GM23338 (cell line): ENCODE data around the gene S100P.

Experiments
- CREB1 ChIP-seq: fragments of 250-450 bp; sonication (Bioruptor Pico); IDR thresholded peaks from 2 replicates; pipeline ENCODE4 v1.5.0; 2020; ENCODE audit warnings: low read depth, mild to moderate bottlenecking, moderate library complexity
- EZH2 ChIP-seq: fragments of 200-600 bp; sonication (generic); IDR thresholded peaks from one replicate; pipeline ENCODE4 v1.8.0; 2017; ENCODE audit warnings: antibody characterized with exemption, mild to moderate bottlenecking, low read depth; ENCODE audit not compliant: unreplicated experiment
- EZH2phosphoT487 ChIP-seq: fragments of 200-600 bp; sonication (generic); IDR thresholded peaks from one replicate; pipeline ENCODE4 v1.8.1; 2018; ENCODE audit warnings: antibody characterized with exemption; ENCODE audit not compliant: unreplicated experiment
- JUNB ChIP-seq: IDR thresholded peaks from one replicate; pipeline ENCODE4 v1.6.1; 2016; ENCODE audit warnings: antibody characterized with exemption; ENCODE audit not compliant: unreplicated experiment
- NANOG ChIP-seq: IDR thresholded peaks from 2 replicates; pipeline ENCODE4 v1.6.1; 2016; ENCODE audit warnings: antibody characterized with exemption, borderline replicate concordance
- POLR2AphosphoS5 ChIP-seq: IDR thresholded peaks from 2 replicates; pipeline ENCODE4 v1.6.1; 2016; ENCODE audit warnings: antibody characterized with exemption, low read depth
- ZNF114 ChIP-seq: fragments of 250-450 bp; sonication (Bioruptor Pico); IDR thresholded peaks from 2 replicates; pipeline ENCODE4 v1.5.0; 2020; ENCODE audit warnings: mild to moderate bottlenecking, moderate library complexity
- ZNF331 ChIP-seq: fragments of 250-450 bp; sonication (Bioruptor Pico); IDR thresholded peaks from 2 replicates; pipeline ENCODE4 v1.5.0; 2020; ENCODE audit warnings: low read depth, mild to moderate bottlenecking, moderate library complexity
- TF ChIP-seq, protein P1 (sequence below), 2 experiments: fragments of 200-600 bp in 1 of 2; sonication (generic) in 1 of 2; conservative IDR thresholded peaks; 2 replicates each; pipeline versions ENCODE4 v1.5.1 to v1.6.1; 2016 to 2017; ENCODE audit warnings: antibody characterized with exemption in 2 of 2, low read depth in 2 of 2, mild to moderate bottlenecking in 2 of 2, moderate library complexity in 1 of 2
- TF ChIP-seq, protein P2 (sequence below): IDR thresholded peaks from 2 replicates; pipeline ENCODE4 v1.6.1; 2016; ENCODE audit warnings: antibody characterized with exemption
- TF ChIP-seq, protein P3 (sequence below): IDR thresholded peaks from one replicate; pipeline ENCODE4 v1.6.1; 2018; ENCODE audit warnings: antibody characterized with exemption; ENCODE audit not compliant: unreplicated experiment

DNA sequence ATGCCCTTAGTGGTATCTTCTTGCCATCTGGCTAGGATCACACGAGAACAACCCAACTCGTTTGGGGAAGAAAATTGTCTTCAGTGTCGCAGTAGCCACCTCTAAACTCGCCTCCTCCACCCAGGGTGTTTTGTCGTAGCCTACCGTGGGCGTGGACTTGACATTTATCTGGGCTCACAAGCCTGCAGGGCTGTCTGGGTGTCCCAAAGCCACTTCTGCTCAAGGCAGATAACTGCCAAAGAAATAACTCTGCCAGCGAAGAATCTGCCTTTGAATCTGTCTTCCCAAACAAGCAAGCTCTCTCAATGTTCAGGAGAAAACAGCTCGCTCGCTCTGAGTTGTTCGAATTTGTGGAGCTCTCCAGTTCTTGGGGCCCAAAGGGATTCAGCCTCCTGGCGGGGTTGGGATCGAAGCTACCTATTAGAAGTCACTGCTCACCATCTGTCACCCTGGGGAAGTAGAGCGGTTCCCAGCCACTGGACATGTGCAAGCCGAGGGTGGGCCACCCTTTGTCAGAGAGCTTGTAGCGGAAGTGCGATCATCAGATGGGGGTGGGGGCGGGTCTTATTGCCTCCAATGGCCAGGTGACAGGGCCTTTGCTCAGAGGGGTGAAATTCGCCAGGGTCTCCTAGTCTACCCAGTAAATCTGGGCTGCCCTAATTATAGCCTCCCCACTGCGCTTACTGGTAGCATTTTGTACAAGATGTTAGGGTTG lies 37.1 kb downstream of the S100P start:
- TF ChIP-seq, protein P1, sequence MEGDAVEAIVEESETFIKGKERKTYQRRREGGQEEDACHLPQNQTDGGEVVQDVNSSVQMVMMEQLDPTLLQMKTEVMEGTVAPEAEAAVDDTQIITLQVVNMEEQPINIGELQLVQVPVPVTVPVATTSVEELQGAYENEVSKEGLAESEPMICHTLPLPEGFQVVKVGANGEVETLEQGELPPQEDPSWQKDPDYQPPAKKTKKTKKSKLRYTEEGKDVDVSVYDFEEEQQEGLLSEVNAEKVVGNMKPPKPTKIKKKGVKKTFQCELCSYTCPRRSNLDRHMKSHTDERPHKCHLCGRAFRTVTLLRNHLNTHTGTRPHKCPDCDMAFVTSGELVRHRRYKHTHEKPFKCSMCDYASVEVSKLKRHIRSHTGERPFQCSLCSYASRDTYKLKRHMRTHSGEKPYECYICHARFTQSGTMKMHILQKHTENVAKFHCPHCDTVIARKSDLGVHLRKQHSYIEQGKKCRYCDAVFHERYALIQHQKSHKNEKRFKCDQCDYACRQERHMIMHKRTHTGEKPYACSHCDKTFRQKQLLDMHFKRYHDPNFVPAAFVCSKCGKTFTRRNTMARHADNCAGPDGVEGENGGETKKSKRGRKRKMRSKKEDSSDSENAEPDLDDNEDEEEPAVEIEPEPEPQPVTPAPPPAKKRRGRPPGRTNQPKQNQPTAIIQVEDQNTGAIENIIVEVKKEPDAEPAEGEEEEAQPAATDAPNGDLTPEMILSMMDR (conservative IDR thresholded peaks at IDR 0.05; ENCODE audit: low read depth in 2 of 2) = no peak
- TF ChIP-seq EZH2phosphoT487 (no peak), EZH2 (no peak), POLR2AphosphoS5 (no peak), JUNB (no peak), CREB1 (CRISPR knock-in tag) (no peak), ZNF114 (CRISPR knock-in tag) (no peak), NANOG (no peak), ZNF331 (no peak)
- TF ChIP-seq, protein P2, sequence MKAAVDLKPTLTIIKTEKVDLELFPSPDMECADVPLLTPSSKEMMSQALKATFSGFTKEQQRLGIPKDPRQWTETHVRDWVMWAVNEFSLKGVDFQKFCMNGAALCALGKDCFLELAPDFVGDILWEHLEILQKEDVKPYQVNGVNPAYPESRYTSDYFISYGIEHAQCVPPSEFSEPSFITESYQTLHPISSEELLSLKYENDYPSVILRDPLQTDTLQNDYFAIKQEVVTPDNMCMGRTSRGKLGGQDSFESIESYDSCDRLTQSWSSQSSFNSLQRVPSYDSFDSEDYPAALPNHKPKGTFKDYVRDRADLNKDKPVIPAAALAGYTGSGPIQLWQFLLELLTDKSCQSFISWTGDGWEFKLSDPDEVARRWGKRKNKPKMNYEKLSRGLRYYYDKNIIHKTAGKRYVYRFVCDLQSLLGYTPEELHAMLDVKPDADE = no peak
- TF ChIP-seq, protein P3, sequence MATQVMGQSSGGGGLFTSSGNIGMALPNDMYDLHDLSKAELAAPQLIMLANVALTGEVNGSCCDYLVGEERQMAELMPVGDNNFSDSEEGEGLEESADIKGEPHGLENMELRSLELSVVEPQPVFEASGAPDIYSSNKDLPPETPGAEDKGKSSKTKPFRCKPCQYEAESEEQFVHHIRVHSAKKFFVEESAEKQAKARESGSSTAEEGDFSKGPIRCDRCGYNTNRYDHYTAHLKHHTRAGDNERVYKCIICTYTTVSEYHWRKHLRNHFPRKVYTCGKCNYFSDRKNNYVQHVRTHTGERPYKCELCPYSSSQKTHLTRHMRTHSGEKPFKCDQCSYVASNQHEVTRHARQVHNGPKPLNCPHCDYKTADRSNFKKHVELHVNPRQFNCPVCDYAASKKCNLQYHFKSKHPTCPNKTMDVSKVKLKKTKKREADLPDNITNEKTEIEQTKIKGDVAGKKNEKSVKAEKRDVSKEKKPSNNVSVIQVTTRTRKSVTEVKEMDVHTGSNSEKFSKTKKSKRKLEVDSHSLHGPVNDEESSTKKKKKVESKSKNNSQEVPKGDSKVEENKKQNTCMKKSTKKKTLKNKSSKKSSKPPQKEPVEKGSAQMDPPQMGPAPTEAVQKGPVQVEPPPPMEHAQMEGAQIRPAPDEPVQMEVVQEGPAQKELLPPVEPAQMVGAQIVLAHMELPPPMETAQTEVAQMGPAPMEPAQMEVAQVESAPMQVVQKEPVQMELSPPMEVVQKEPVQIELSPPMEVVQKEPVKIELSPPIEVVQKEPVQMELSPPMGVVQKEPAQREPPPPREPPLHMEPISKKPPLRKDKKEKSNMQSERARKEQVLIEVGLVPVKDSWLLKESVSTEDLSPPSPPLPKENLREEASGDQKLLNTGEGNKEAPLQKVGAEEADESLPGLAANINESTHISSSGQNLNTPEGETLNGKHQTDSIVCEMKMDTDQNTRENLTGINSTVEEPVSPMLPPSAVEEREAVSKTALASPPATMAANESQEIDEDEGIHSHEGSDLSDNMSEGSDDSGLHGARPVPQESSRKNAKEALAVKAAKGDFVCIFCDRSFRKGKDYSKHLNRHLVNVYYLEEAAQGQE = no peak
